A673 (cell line): ENCODE results near the gene GRB7. TPM values are rescaled to one million over a fixed set of nuclear protein-coding genes. Genes with fewer than 3 reads are reported as not detected.

Source experiments
- BruUV-seq: library from RNA; stranded (reverse); fragments of 400-500 nt; replicated peaks from 2 replicates; lab custom pipeline; 2021; lab: Mats Ljungman, UMichigan
- CTCF ChIA-PET: fragments of 300-600 bp; sonication (Branson Sonifier 250); formaldehyde crosslinking; loops from one replicate; lab custom pipeline; 2022; ENCODE audit warnings: antibody characterized with exemption; lab: Charles Lee
- POLR2A ChIA-PET: fragments of 300-600 bp; sonication (Branson Sonifier 250); formaldehyde crosslinking; loops from one replicate; lab custom pipeline; 2022; ENCODE audit warnings: antibody characterized with exemption; ENCODE audit not compliant: low non-redundant PET; lab: Charles Lee
- DNase-seq: peaks from one replicate; pipeline ENCODE4 v3.0.0-alpha.2; 2015; ENCODE audit warnings: low spot score
- H3K27ac ChIP-seq: fragments of 200-600 bp; sonication (generic); 2 replicates; pipeline ENCODE4 v1.5.1; 2016; ENCODE audit warnings: mixed run types, low read depth, mild to moderate bottlenecking, mixed read lengths, antibody characterized with exemption, low read length; ENCODE audit not compliant: poor library complexity, severe bottlenecking
- H3K27me3 ChIP-seq: fragments of 200-600 bp; sonication (generic); replicated peaks from 2 replicates; pipeline ENCODE4 v1.6.1; 2017; ENCODE audit warnings: mixed run types, low read depth, mild to moderate bottlenecking, mixed read lengths, antibody characterized with exemption, low read length; ENCODE audit not compliant: insufficient read depth, poor library complexity
- H3K36me3 ChIP-seq: fragments of 200-600 bp; sonication (generic); 2 replicates; pipeline ENCODE4 v1.6.1; 2016; ENCODE audit warnings: mixed run types, mild to moderate bottlenecking, mixed read lengths, antibody characterized with exemption, low read length; ENCODE audit not compliant: insufficient read depth, poor library complexity, severe bottlenecking
- H3K4me1 ChIP-seq: fragments of 200-600 bp; sonication (generic); 2 replicates; pipeline ENCODE4 v1.6.1; 2017; ENCODE audit warnings: mixed run types, mild to moderate bottlenecking, mixed read lengths, antibody characterized with exemption, low read length; ENCODE audit not compliant: insufficient read depth, poor library complexity, severe bottlenecking
- H3K4me3 ChIP-seq: fragments of 200-600 bp; sonication (generic); 2 replicates; pipeline ENCODE4 v1.5.1; 2016; ENCODE audit warnings: low read depth, mixed run types, mild to moderate bottlenecking, mixed read lengths, low read length; ENCODE audit not compliant: poor library complexity, severe bottlenecking
- H3K9me3 ChIP-seq: fragments of 200-600 bp; sonication (generic); 2 replicates; pipeline ENCODE4 v1.6.1; 2016; ENCODE audit warnings: mixed run types, low read depth, mild to moderate bottlenecking, mixed read lengths, antibody characterized with exemption, low read length; ENCODE audit not compliant: poor library complexity, severe bottlenecking
- EZH2 ChIP-seq: fragments of 200-600 bp; sonication (generic); IDR thresholded peaks from 2 replicates; pipeline ENCODE4 v1.6.1; 2017; ENCODE audit warnings: borderline replicate concordance, low read depth, mild to moderate bottlenecking, mixed read lengths, antibody characterized with exemption, low read length; ENCODE audit not compliant: poor library complexity, severe bottlenecking
- intact Hi-C: fragments of 100-400 bp; cut with micrococcal nuclease; formaldehyde crosslinking; loops from one replicate; pipeline ENCODE4 v1.10.0; 2022; ENCODE audit not compliant: unreplicated experiment
- total RNA-seq: library from RNA; stranded (reverse); gene quantifications from 2 replicates; pipeline ENCODE4 v1.2.3, GENCODE V29; 2021
- TF ChIP-seq, protein P1 (sequence below): fragments of 300-800, 200-600 bp; sonication (generic); conservative IDR thresholded peaks from 2 replicates; pipeline ENCODE4 v1.5.1; 2017; ENCODE audit warnings: low read depth, mild to moderate bottlenecking, antibody characterized with exemption, low read length, moderate library complexity, mixed read lengths

The GRB7 gene
- total RNA-seq, 1 experiment from 2014 or later: 0.62 TPM

DNA sequence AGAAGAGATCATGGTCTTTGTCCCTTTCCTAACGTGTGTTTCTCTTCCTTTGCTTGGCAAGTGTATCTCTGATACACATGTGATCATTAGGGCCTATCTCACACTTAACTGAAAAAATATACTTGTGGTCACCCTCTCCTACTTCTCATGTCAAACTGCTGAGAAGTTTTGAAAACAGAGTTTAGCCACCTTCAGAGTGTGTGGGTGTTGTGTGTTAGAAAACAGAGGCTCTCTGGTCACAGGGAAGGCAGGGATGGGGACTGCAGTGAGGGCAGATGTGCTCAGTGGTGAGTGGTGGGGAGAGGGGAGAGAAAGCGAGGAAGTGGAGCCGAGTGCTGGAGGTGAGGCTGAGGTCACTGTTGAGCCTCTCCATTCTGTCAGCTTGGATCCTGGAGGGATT, 29.4 kb downstream of the GRB7 start:
- Histone ChIP-seq H3K4me3 (no peak overlapping the region), H3K27me3 (peaks cover 4% of the 10 kb centered on the region), H3K4me1 (no peaks in the 10 kb centered on the region), H3K36me3 (no peaks in the 10 kb centered on the region), H3K9me3 (no peaks in the 10 kb centered on the region), H3K27ac (no peak overlapping the region)
- CTCF ChIA-PET: no interaction called here
- intact Hi-C loops: no loop called here
- TF ChIP-seq, protein P1, sequence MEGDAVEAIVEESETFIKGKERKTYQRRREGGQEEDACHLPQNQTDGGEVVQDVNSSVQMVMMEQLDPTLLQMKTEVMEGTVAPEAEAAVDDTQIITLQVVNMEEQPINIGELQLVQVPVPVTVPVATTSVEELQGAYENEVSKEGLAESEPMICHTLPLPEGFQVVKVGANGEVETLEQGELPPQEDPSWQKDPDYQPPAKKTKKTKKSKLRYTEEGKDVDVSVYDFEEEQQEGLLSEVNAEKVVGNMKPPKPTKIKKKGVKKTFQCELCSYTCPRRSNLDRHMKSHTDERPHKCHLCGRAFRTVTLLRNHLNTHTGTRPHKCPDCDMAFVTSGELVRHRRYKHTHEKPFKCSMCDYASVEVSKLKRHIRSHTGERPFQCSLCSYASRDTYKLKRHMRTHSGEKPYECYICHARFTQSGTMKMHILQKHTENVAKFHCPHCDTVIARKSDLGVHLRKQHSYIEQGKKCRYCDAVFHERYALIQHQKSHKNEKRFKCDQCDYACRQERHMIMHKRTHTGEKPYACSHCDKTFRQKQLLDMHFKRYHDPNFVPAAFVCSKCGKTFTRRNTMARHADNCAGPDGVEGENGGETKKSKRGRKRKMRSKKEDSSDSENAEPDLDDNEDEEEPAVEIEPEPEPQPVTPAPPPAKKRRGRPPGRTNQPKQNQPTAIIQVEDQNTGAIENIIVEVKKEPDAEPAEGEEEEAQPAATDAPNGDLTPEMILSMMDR: no peak
- no peak for TF ChIP-seq EZH2
- no peak for DNase-seq
- POLR2A ChIA-PET: no interaction called here
- BruUV-seq: no TSS peak

DNA sequence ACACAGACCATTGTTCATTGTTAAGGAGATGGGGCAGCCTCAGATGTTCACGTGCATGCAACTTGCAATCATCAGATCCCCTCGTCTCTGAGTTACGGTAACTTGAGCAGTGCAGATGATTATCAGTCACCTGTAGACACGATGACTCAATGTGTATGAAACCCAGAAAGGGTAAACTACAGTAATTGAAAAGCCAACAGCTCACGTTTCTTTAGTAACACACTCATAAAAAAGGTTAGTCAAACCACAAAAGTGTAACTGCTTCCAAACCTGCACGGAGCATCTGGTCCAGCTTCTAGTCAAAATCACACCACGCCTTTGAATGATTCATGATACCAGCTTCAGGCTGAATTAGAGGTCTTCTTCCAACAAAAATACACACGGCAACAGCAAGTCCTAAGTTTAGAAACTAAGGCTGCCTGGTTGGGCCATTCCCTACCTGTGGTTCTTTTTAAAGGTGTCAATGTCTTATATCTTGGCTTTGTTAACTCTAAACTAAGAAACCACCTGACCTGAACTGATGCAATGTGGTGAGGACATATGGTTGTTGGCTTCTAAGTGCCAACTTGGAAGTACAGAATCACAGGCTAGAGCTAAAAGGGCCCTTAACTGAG, 32.3 kb downstream of the GRB7 start:
- Histone ChIP-seq H3K4me1 (no peaks in the 10 kb centered on the region), H3K27ac (no peak overlapping the region), H3K36me3 (no peaks in the 10 kb centered on the region), H3K9me3 (no peaks in the 10 kb centered on the region), H3K4me3 (no peak overlapping the region), H3K27me3 (peaks cover under 1% of the 10 kb centered on the region)
- intact Hi-C loops: no loop called here
- no peak for DNase-seq
- POLR2A ChIA-PET: no interaction called here
- no TSS peak for BruUV-seq
- CTCF ChIA-PET: no interaction called here
- TF ChIP-seq, protein P1: no peak
- TF ChIP-seq EZH2: no peak

DNA sequence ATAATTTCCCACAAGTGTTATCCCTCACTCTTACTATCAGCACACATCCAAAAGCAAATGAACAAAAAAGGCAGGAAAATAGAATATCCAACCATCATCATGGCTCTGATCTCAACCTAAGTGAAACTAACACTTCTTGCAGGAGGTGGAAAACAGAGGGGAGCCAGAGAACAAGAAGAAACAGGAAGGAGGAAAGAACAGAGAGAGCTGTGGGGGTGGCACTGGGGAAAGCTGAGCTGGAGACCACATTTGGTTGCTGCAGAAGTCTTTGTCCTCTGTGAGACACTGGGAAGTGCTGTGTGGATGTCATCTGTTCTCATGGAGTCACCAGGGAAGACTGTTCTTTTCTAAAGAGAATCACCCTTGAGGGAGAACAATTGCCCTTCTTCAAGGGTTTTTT, 34.7 kb downstream of the GRB7 start:
- no peak for TF ChIP-seq EZH2
- TF ChIP-seq, protein P1: no peak
- H3K4me3 ChIP-seq: no peak overlapping the region
- no peak for DNase-seq
- no peaks in the 10 kb centered on the region for H3K27me3 ChIP-seq
- H3K4me1 ChIP-seq: no peaks in the 10 kb centered on the region
- no peak overlapping the region for H3K27ac ChIP-seq
- BruUV-seq: no TSS peak
- ChIA-PET POLR2A (no interaction called here), CTCF (no interaction called here)
- H3K36me3 ChIP-seq: no peaks in the 10 kb centered on the region
- intact Hi-C loops: no loop called here
- no peaks in the 10 kb centered on the region for H3K9me3 ChIP-seq
